ENCODE data around the gene DSG4.

- TF ChIP-seq CTCF (IDR thresholded peaks at IDR 0.05; ENCODE audit: borderline replicate concordance, extremely low read depth, low read length, poor library complexity, severe bottlenecking) = no peak
- no peak for TF ChIP-seq EZH2 (IDR thresholded peaks at IDR 0.05; ENCODE audit: borderline replicate concordance, low read depth, low read length, severe bottlenecking)
These were observed 10.2 kb downstream of the DSG4 start for GRCh38 chr18:31386741-31387140.
